Lower leg skin (tissue), 3 donors: ENCODE results near the gene MAP7D3.

Experiments used
- CTCF ChIP-seq, 3 donors: fragments of 450-650 bp; IDR thresholded peaks; one replicate each; pipeline ENCODE4 v1.5.1; 2016; ENCODE audit warnings: antibody characterized with exemption in 3 of 3, mild to moderate bottlenecking in 3 of 3, moderate library complexity in 2 of 3
- POLR2A ChIP-seq, 2 donors: fragments of 450-650 bp; IDR thresholded peaks; one replicate each; pipeline ENCODE4 v1.6.1; 2016 to 2017; ENCODE audit warnings: antibody characterized with exemption in 2 of 2, mild to moderate bottlenecking in 1 of 2, moderate library complexity in 1 of 2

GRCh38 chrX:136192839-136193414, 58.3 kb downstream of the MAP7D3 start:
- TF ChIP-seq CTCF (IDR thresholded peaks at IDR 0.05) (no peak), POLR2A (IDR thresholded peaks at IDR 0.05) (no peak)
